GM21529 (cell line): ENCODE measurements around the gene SCFD2.
"Not testable (repeated sequence)": the region's sequence is repeated elsewhere in the genome, so short reads cannot be mapped to it uniquely, and the experiment has no call there.

Experiments used
- ATAC-seq: cut with Tn5 transposase; IDR thresholded peaks from one replicate; pipeline ENCODE4 v1.9.1; 2021; ENCODE audit not compliant: unreplicated experiment

The SCFD2 gene

DNA sequence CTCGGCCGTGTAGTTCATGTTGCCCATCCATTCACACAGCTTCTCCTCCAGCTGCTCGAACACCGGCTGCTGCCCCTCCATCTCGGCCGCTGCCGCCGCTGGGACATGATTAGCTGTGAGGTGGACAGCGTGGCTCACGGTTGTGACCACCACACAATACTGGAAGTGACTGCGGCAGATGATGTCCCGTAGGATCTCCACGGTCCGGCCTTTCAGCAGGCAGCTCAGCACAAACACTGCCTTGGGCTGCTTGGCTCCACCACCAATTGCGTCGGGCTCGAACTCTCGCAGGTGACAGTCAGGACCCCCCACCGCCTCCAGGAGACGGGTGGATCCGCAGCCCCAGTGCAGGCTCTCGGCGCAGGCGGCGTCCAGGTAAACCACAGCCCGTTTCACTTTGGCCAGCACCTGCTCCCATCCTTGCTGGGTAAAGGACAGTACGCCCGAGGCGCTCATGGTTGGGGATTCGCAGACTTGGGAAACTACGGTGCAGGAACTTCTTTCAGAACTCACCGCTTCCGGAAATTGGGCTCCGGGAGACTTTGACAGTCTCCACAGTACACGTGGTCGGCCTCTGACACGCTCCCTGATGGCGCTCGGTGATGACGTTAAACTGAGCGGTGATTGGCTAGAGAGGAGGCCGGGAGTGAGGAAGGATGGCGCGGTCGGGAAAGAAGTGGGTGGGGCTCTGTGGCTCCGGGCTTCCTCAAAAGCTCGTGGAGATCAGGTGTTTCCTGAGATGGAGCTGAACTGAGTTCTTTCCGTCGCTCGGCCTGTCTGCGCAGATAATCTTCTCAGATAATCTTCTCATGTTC, at the start of gene SCFD2:
TSS of gene SCFD2 (minus strand) at position 576 of the 815 bp plus-strand sequence.
- peak; percentile 95 for ATAC-seq

DNA sequence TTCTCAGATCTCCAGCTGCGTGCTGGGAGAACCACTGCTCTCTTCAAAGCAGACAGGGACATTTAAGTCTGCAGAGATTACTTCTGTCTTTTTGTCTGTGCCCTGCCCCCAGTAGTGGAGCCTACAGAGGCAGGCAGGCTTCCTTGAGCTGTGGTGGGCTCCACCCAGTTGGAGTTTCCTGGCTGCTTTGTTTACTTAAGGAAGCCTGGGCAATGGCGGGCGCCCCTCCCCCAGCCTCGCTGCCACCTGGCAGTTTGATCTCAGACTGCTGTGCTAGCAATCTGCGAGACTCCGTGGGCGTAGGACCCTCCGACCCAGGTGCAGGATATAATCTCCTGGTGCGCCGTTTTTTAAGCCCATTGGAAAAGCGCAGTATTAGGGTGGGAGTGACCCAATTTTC, 43.6 kb upstream of the SCFD2 start:
- ATAC-seq: not testable (repeated sequence)

DNA sequence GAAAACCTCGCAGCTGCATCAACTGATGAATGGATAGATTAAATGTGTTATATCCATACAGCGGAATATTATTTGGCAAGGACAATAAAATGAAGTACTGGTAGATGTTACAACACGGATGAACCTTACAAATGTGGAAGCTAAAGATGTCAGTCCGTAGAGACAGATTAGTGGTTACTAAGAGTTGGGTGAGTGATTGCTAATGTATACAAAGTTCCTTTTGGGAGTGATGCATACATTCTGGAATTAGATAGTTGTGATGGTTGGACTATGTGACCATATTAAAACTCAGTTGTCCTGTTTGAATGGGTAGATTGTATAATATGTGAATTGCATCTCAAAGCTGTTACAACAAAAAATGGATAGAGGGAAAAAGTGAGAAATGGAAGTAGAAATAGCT, 14.4 kb upstream of the SCFD2 start:
- ATAC-seq: no peak

DNA sequence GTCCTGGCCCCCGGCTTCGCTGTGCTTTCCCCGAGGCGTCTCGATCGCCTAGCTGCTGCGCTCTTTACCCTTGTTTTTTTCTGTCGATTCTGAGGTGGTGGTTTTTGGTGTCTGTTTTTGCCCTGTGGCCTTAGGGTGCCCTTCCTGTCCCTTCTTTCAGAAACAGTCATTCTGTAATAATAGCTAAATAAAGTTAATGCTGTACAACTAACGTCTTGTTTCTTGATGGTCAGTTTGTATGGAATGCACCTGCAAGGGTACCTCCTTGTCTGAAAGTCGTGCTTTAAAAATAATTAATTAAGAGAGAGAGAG, 12.3 kb upstream of the SCFD2 start:
- ATAC-seq: peak; percentile 38

DNA sequence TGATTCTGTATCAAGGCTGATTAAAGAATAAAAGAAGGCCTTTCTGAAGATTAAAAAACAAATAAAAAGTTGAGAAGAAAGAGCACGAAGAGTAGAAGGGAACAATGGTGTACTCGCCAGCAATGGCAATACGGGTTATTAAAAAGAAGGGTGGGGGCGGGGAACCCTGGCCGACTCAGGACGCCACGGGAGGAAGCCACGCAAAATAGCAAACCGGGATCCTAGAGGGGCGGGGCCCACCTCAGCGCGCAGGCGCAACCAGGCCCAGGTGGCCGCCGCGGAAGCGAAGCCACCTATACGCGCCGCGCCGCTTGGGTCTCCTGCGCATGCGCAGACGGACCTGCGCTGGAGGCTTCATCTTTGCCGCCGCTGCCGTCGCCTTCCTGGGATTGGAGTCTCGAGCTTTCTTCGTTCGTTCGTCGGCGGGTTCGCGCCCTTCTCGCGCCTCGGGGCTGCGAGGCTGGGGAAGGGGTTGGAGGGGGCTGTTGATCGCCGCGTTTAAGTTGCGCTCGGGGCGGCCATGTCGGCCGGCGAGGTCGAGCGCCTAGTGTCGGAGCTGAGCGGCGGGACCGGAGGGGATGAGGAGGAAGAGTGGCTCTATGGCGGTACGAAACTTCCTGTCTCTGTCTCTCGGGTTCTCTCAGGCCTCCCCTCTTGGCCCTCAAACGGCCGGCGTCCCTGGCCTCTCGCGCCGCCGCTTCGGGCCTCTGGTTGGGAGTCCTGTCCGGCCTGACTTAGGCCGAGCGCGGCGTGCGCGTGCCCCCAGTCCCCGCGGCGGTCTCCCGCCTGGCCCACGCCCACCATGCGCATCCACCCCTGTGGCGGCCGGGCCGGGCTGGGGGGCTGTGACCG, 11.7 kb upstream of the SCFD2 start, which contains the start of gene FIP1L1:
TSS of gene FIP1L1 (plus strand) at position 323 of the 852 bp plus-strand sequence. CDS start at position 521, 198 bp downstream.
- ATAC-seq: peak; percentile 85

DNA sequence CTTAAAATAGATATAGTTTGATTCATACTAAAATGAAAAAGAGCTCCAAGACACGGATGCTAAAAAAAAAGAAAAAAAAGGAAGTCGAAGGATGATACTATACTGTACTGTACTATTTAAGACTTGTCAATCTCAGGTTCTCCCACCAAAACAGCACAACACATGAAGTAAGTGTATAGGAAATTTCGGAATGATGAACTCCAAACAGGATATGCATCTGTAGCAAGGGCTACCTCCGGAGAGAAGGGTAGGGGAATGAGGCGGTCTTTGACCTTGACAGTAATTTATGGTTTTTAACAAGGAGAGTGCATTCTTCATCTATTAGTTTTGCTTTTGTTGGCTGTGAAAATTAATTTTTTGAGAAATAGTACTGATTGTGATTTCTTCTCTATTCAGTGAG, 11.0 kb upstream of the SCFD2 start:
- ATAC-seq: no peak

DNA sequence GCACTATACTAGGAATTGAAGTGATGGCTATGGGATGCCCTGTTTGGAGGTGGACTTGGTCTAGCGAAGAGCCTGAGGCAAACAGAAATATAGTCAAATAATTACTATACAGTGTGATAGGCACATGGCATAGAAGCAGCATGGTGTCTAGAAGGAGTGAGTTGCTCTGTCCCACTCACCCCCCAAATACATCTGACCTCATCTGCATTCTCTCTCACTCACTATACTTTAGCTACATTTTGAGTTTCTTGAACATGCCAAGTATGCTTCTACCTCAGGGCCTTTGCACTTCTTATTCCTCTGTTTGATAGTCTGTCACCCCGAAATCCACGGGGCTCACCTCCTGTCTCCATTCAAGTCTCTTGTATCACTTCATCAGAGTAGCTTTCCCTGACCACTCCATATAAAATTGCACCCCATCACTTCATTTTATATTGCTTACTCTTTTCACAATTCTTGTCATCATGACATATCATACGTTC, 9.0 kb upstream of the SCFD2 start:
- ATAC-seq: no peak

DNA sequence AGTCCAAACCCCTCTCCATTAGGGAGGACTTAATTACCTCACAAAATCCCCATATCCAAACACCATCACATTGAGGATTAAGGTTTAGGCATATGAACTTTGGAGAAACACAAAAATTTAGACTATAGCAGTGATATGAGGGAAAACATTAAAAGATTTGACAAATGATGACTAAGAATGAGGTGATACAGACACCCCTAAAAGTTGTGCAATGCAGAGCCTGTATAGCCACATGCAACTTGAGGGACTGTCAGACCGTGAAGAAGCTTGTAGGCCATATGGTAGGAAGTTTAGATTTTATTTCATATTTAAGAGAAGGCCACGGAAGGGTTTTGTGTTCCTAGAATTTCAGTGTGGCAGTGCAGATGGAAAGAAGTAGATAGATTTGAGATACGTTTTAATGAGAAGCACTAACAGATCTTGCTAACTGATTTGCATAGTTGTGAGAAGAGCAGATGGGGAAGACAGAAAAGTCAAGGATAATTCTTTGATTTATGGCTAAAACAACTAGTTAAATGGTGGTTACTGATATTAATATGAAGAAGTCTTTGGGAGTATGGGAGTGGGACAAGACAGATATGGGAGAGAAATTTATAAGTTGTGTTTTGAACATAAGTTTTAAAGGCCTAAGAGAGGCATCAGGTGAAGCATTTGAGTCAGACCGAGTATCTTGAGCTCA, 6.1 kb upstream of the SCFD2 start:
- ATAC-seq: no peak

DNA sequence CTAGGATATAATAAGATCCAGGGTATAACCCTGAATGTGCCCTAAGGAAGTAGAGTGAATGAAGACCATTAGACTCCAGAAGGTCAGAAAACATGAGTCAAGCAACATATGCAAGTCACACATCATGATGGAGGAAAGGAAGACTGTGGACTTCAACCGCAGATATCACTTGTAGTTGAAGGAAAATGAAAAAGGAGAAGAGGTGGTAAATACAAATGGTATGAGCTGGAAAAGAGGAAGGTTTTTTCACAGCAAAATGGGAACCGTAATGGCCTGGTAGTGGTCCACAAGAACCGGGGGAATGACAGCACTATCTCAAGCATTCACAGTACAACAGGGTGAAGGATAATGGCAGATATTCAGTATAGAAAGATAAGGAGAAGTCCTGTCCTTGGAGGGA, 5.2 kb upstream of the SCFD2 start:
- no peak for ATAC-seq

DNA sequence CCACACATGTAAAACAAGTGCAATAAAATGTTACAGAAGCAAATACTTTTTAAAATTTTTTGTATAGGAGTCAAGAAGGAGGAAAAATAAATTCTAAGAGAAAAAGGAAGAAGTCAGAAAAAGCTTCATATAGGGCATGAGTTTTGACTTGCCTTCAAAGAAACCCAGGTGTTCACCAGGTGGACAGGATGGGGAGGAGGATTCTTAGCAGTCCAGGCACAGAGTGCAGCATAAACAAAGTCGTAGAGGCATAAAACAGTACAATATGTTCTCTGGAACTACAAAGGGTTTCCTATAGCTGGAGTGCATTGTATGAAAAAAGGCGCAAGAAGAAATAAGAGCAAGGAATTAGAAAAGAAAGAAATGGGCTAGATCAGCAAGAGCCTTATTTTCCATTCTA, 1.9 kb upstream of the SCFD2 start:
- ATAC-seq: no peak

DNA sequence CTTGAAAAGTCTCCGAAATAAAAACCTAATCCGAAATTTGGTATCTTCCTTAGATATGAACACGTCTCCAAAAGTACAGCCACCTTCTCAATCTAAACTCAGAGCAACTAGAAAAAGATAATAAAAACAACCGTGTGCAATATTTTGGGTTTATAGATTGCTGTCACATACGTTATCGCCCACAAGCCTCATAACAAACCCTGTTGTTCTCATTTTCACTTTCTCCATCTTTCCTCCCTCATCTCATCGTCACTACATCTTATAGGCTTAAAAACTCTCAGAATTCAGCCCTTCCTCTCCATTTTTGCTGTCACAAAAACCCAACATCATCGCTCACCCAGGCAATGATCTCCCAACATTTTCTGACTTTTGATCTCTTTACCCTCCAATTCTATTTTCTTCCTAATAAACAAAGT, 448 bp upstream of the SCFD2 start:
- peak; percentile 7 for ATAC-seq

DNA sequence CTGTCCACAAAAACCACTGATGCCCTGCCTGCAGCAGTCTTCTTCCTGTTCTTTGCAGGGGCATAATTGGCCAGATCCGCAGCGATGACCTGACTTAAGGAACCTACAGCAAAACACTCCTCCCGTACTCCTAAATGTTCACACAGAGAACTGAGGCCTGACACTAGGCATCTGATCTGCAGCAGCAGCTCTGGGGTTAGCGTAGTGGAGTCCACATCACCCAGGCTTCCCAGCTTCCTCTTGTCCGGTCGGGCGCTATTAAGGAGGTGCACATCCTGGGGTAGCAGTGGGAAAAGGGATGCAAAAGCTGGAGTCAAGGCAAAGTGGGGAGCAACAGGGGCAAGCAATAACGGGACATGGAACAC, 758 bp downstream of the SCFD2 start:
- ATAC-seq: peak; percentile 27

DNA sequence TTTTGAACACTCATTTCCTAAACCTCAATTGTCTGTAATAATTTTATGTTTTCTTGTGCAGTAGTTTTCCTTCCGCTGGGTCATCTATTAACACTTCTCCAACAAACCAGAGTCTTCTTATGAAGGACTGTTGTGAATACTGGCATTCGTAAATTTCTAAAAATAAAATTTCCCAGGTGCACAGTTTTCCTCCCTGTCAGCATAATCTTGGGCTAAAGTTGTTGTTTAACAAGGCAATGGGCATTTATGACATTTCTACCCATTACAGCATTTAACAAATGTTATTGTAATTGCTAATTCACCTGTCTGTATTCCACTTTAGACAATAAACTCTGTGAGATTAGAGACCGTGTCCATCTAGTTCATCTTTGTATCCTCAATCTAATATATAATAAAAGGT, 1.2 kb downstream of the SCFD2 start:
- no peak for ATAC-seq

DNA sequence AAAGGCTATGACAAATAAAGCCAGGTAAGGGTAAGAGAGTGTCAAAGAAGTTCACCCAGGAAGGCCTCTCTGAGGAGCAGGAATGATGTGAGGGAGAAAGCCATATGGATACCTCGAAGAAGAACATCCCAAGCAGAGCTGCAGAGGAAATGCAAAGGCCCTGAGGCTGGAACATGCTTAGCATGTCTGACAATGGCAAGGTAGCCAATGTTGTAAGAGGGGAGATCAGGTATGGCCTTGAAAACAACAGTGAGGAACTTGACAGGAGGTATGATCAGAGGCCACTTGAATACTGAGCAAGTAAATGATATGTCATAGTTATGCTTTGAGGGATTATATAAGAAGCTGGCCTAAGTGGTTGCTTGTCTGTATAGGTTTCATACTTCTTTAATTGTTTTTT, 3.8 kb downstream of the SCFD2 start:
- no peak for ATAC-seq

DNA sequence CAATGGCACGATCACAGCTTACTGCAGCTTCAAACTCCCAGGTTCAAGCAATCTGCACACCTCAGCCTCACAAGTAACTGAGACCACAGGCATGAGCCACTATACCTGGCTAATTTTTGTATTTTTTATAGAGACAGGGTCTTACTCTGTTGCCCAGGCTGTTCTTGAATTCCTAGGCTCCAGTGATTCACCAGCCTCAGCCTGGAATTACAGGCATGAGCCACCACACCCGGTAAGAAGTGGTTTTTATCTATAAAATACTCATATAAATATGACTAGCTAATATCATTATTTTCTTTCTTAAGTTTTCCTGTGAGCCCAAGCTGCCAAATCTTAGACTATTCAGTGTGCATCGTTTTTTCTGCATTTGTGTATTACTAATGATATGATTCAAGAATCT, 4.4 kb downstream of the SCFD2 start:
- ATAC-seq: no peak

DNA sequence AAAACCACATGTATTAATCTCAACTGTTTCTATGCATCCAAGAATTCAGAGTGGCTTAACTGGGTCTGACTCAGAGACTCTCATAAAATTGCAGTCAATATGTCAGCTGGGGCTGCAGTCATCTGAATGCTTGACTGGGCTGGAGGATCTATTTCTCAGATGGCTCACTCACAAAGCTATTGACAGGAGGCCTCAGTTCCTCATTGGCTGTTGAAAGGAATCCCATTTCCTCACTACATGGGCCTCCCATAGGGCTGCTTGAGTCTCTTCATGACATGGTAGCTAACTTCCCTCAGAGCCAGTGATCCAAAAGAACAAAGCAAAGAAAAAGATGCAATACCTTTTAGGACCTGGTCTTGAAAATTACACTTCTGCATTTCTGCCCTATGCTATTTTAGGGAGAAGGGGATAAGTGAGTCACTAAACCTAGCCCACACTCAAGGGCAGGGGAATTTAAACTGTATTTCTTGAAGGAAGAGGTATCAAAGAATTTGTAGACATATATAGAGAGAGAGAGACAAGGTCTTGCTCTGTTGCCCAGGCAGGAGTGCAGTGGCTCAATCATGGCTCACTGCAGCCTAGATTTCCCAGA, 9.8 kb downstream of the SCFD2 start:
- ATAC-seq: no peak

DNA sequence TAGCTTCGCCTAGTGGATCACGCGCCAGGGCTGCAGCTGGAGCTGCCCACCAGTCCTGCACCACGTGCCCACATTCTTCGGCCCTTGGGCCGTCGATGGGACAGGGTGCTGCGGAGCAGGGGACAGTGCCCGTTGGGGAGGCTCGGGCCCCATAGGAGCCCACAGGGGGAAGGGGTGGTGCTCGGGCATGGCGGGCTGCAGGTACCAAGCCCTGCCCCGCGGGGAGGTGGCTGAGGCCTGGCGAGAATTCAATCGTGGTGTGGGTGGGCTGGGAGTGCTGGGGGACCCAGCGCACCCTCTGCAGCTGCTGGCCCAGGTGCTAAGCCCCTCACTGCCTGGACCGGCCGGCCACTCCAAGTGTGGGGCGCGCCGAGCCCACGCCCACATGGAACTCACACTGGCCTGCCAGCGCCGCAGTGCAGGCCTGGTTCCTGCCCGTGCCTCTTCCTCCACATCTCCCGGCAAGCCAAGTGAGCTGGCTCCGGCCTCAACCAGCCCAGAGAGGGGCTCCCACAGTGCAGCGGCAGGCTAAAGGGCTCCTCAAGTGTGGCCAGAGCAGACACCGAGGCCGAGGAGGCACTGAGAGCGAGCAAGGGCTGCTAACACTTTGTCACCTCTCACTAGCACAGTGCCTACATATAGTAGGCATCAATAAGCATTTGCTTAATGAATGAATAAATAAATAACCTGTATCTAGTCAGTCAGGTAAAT, 11.7 kb downstream of the SCFD2 start:
- no peak for ATAC-seq

DNA sequence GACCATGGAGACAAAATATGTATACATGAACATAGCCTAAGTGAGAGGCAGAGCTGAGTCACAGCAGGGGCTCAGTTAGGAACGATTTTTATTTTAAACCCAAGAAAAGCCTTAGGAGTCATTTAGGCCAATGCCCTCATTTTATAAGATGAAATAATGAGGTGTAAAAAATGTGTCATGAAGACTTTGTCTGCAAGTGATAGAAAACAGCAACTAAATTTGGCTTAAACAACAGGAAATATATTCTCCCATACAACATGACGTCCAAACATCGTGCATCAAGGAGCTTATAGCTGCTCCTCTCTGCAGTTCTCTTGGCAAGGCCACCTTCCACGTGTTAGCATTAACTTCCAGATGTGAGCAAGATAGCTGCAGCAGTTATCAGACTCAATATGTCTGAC, 16.8 kb downstream of the SCFD2 start:
- no peak for ATAC-seq

DNA sequence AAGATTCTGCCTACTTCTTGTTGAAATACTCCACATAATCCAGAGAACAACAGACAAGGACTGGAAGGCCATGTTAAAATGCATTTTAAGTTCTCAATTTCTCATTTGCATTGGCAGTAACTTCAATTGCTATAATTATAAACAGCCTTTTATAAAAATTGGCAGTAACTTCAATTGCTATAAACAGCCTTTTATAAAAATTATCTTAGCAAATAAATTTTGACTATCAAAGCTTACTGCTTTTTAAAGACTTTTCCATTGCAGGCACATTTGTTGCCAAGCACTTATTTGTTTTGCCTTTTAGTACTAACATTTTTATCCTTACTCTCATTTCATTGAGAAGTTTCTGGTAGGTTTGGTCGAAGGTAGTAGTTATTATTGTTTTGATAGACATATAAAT, 17.8 kb downstream of the SCFD2 start:
- ATAC-seq: no peak
